Fibroblast of lung (primary cell): ENCODE data around the gene ADAMTS6. TPM values are rescaled to one million over a fixed set of nuclear protein-coding genes. Genes with fewer than 3 reads are reported as not detected.

Experiments
- DNase-seq, 2 donors: peaks; one replicate each; pipeline versions ENCODE4 v3.0.0 to v3.0.0-alpha.2; 2010; ENCODE audit warnings: low read depth in 2 of 2
- H2AFZ ChIP-seq: 2 replicates; pipeline ENCODE4 v1.5.1; 2012; ENCODE audit warnings: low read length, control low read depth, inconsistent platforms
- H3K27ac ChIP-seq: 2 replicates; pipeline ENCODE4 v1.5.1; 2011; ENCODE audit warnings: low read length, control low read depth; ENCODE audit not compliant: insufficient read depth
- H3K27me3 ChIP-seq: 2 replicates; pipeline ENCODE4 v1.5.1; 2011; ENCODE audit warnings: mild to moderate bottlenecking, low read length; ENCODE audit not compliant: control insufficient read depth, insufficient read depth
- H3K36me3 ChIP-seq: 2 replicates; pipeline ENCODE4 v1.5.1; 2011; ENCODE audit warnings: low read length; ENCODE audit not compliant: control insufficient read depth, insufficient read depth
- H3K4me1 ChIP-seq: 2 replicates; pipeline ENCODE4 v1.5.1; 2011; ENCODE audit warnings: low read length; ENCODE audit not compliant: control insufficient read depth, insufficient read depth; ENCODE audit errors: extremely low read depth
- H3K4me2 ChIP-seq: 2 replicates; pipeline ENCODE4 v1.5.1; 2011; ENCODE audit warnings: low read length, control low read depth; ENCODE audit not compliant: insufficient read depth; ENCODE audit errors: extremely low read depth
- H3K4me3 ChIP-seq, 4 experiments: fragments of 200-600 bp in 1 of 4; sonication (generic) in 1 of 4; replicated peaks in 1 of 4; 2 replicates each; pipeline ENCODE4 v1.5.1; 2011 to 2016; ENCODE audit warnings: low read length in 4 of 4, low read depth in 3 of 4, mild to moderate bottlenecking in 3 of 4, control low read depth in 2 of 4, inconsistent platforms in 1 of 4, mixed read lengths in 1 of 4; ENCODE audit not compliant: insufficient read depth in 1 of 4; ENCODE audit errors: control extremely low read depth in 1 of 4
- H3K79me2 ChIP-seq: 2 replicates; pipeline ENCODE4 v1.5.1; 2012; ENCODE audit warnings: mild to moderate bottlenecking, low read length, inconsistent platforms; ENCODE audit not compliant: control insufficient read depth, insufficient read depth
- H3K9ac ChIP-seq: 2 replicates; pipeline ENCODE4 v1.5.1; 2011; ENCODE audit warnings: mild to moderate bottlenecking, low read length, control low read depth; ENCODE audit not compliant: insufficient read depth
- H3K9me3 ChIP-seq: 2 replicates; pipeline ENCODE4 v1.5.1; 2012; ENCODE audit warnings: low read depth, low read length; ENCODE audit not compliant: control insufficient read depth, insufficient read depth
- H4K20me1 ChIP-seq: 2 replicates; pipeline ENCODE4 v1.5.1; 2011; ENCODE audit warnings: low read length; ENCODE audit not compliant: control insufficient read depth, insufficient read depth; ENCODE audit errors: extremely low read depth
- EZH2 ChIP-seq: IDR thresholded peaks from 2 replicates; pipeline ENCODE4 v1.5.1; 2012; ENCODE audit warnings: low read length, control low read depth, mild to moderate bottlenecking; ENCODE audit errors: missing control alignments
- polyA plus RNA-seq, 2 donors: library from polyadenylated mRNA; depleted of rRNA in 1 of 2; stranded (reverse) in 1 of 2; unstranded in 1 of 2; fragments of >200 nt; gene quantifications; 2 replicates each; pipeline ENCODE4 v1.2.1, GENCODE V29; 2011 to 2012; ENCODE audit warnings: missing spikeins in 1 of 2
- total RNA-seq: library from RNA; depleted of rRNA; stranded (reverse); fragments of >200 nt; gene quantifications from 2 replicates; pipeline ENCODE4 v1.2.1, GENCODE V29; 2014
- TF ChIP-seq, protein P1 (sequence below), 2 donors: IDR thresholded peaks in 1 of 2; conservative IDR thresholded peaks in 1 of 2; 1 replicate in 1 of 2; 2 replicates in 1 of 2; pipeline ENCODE4 v1.5.1; 2011 to 2012; ENCODE audit warnings: low read length in 2 of 2, control low read depth in 1 of 2, inconsistent platforms in 1 of 2, low read depth in 1 of 2, mild to moderate bottlenecking in 1 of 2

The ADAMTS6 gene
- total and polyA plus RNA-seq, 2 donors (not counting 1 experiment from before 2014, with no cell fraction given) = 7.5 to 45.2 TPM

DNA sequence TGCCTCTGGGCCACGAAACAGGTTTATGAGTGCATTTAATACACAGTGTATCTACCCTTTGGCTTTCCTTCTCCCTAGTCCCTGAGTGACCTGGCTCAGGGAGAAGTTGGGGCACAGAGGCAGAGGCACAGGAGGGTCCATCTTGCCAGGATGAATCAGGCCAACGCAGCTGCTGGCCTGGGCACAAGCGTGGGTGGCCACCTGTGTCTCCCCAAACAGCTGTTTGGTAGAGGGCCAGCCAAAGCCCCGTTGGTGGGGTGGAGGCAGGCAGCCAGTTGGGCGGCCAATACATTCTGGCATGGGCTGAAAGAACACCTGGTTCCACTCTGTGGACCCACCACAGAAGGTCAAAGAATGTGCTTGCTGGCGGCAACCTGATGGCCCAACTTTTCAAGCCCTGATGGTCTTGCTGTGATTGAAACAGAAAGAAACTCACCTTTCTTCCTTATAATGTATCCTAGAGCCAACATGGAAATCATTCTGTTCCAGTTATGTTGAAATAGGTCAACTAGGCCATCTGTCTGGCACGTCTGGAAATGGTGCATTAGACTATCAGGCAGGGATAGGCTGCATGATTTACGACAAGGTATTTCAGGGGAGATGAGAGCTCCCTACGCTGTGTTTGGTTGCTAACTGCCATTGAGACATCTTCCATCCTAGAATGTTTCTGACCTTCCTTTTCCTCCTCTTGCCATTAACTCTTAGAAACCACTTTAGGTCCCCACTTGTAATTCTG is 337.4 kb downstream of the ADAMTS6 start:
- Histone ChIP-seq H3K4me3 (no peak overlapping the region), H3K9me3 (no peaks in the 10 kb centered on the region), H3K4me1 (peaks cover 5% of the 10 kb centered on the region), H3K36me3 (no peaks in the 10 kb centered on the region), H4K20me1 (no peaks in the 10 kb centered on the region), H3K27me3 (no peaks in the 10 kb centered on the region), H3K9ac (no peak overlapping the region), H3K4me2 (no peak overlapping the region), H2AFZ (no peak overlapping the region), H3K79me2 (no peaks in the 10 kb centered on the region), H3K27ac (no peak overlapping the region)
- no peak for DNase-seq
- TF ChIP-seq EZH2 = no peak
- TF ChIP-seq, protein P1, sequence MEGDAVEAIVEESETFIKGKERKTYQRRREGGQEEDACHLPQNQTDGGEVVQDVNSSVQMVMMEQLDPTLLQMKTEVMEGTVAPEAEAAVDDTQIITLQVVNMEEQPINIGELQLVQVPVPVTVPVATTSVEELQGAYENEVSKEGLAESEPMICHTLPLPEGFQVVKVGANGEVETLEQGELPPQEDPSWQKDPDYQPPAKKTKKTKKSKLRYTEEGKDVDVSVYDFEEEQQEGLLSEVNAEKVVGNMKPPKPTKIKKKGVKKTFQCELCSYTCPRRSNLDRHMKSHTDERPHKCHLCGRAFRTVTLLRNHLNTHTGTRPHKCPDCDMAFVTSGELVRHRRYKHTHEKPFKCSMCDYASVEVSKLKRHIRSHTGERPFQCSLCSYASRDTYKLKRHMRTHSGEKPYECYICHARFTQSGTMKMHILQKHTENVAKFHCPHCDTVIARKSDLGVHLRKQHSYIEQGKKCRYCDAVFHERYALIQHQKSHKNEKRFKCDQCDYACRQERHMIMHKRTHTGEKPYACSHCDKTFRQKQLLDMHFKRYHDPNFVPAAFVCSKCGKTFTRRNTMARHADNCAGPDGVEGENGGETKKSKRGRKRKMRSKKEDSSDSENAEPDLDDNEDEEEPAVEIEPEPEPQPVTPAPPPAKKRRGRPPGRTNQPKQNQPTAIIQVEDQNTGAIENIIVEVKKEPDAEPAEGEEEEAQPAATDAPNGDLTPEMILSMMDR (conservative IDR thresholded peaks at IDR 0.05 in 1 of 2, IDR thresholded peaks at IDR 0.05 in 1 of 2; ENCODE audit: low read depth in 1 of 2, low read length in 2 of 2) = no peak

DNA sequence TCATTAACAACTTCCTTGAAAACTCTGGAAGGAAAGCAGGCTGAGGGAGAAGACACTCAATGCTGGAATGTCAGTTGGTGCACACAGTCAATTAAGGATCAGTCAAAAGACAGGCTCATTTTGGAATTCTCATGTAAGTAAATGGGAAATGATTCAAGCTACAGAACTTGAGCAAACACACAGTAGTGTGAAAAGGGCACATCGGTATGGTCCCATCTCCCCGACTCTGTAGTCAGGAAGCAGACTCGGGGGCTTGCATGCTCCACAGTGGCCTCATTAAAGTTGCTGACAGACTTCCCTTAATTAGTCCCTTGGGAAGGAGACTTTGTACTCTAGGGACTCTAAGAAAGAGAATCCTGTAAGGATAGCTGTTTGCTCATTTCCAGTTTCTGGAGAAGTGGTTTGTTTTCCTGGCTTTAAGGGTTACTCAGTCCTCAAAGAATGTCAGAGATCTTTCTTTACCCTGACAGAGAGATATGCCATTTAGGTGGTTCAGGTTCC is 339.2 kb downstream of the ADAMTS6 start:
- TF ChIP-seq, protein P1 (conservative IDR thresholded peaks at IDR 0.05 in 1 of 2, IDR thresholded peaks at IDR 0.05 in 1 of 2; ENCODE audit: low read depth in 1 of 2, low read length in 2 of 2) = no peak
- TF ChIP-seq EZH2 = no peak
- Histone ChIP-seq H2AFZ (peak overlapping the region; percentile 51), H4K20me1 (no peaks in the 10 kb centered on the region), H3K79me2 (no peaks in the 10 kb centered on the region), H3K9ac (peak overlapping the region; percentile 5), H3K36me3 (no peaks in the 10 kb centered on the region), H3K9me3 (no peaks in the 10 kb centered on the region), H3K4me2 (peak overlapping the region; percentile 56), H3K27ac (peak overlapping the region; percentile 58), H3K27me3 (no peaks in the 10 kb centered on the region), H3K4me1 (peaks cover 5% of the 10 kb centered on the region), H3K4me3 (no peak overlapping the region)
- DNase-seq = peak; percentile 31 to 81

DNA sequence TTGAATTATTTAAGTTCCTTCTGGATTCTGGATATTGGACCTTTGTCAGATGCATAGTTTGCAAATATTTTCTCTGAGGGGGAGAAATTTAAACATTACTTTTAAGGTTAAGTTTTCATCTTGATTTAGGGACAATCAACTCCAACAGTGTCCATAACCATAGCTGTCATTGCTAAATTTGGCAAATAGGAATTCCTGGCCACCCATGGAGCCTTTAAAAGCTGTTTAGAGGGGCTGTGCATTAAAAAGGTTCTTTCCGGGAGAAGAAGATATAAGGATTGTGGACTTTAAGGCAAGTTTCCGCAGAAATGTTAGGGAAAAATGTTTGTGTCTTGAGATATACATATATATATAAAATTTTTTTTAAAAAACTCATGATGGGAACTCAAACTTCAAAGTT is 339.7 kb downstream of the ADAMTS6 start:
- DNase-seq = no peak
- Histone ChIP-seq H4K20me1 (no peaks in the 10 kb centered on the region), H3K4me1 (peaks cover 5% of the 10 kb centered on the region), H3K36me3 (no peaks in the 10 kb centered on the region), H3K79me2 (no peaks in the 10 kb centered on the region), H3K9ac (no peak overlapping the region), H3K27ac (no peak overlapping the region), H3K9me3 (no peaks in the 10 kb centered on the region), H3K4me3 (no peak overlapping the region), H3K27me3 (no peaks in the 10 kb centered on the region), H2AFZ (no peak overlapping the region), H3K4me2 (no peak overlapping the region)
- TF ChIP-seq, protein P1 (conservative IDR thresholded peaks at IDR 0.05 in 1 of 2, IDR thresholded peaks at IDR 0.05 in 1 of 2; ENCODE audit: low read depth in 1 of 2, low read length in 2 of 2) = no peak
- no peak for TF ChIP-seq EZH2
